Chondrocyte (in vitro differentiated cells): ENCODE measurements around the gene RNF133. TPM values are rescaled to one million over a fixed set of nuclear protein-coding genes. Genes with fewer than 3 reads are reported as not detected.
"Not testable (repeated sequence)": the region's sequence is repeated elsewhere in the genome, so short reads cannot be mapped to it uniquely, and the experiment has no call there.

ENCODE experiments used
- DNase-seq: peaks from one replicate; pipeline ENCODE4 v3.0.0; 2021; ENCODE audit warnings: mixed read lengths, low spot score
- H3K27ac Mint-ChIP-seq: one replicate; pipeline ENCODE4 v1.8.0; 2021; ENCODE audit warnings: mild to moderate bottlenecking, moderate library complexity, mixed read lengths; ENCODE audit not compliant: unreplicated experiment
- H3K27me3 Mint-ChIP-seq: 2 replicates; pipeline ENCODE4 v1.8.0; 2021; ENCODE audit warnings: low read depth, mixed read lengths
- H3K36me3 Mint-ChIP-seq: 2 replicates; pipeline ENCODE4 v1.8.0; 2021; ENCODE audit warnings: low read depth, mixed read lengths
- H3K4me1 Mint-ChIP-seq: 2 replicates; pipeline ENCODE4 v1.8.0; 2021; ENCODE audit warnings: low read depth, mild to moderate bottlenecking, mixed read lengths
- H3K4me3 Mint-ChIP-seq: one replicate; pipeline ENCODE4 v1.8.0; 2021; ENCODE audit warnings: mild to moderate bottlenecking, moderate library complexity, mixed read lengths; ENCODE audit not compliant: unreplicated experiment
- H3K9me3 Mint-ChIP-seq: 2 replicates; pipeline ENCODE4 v1.8.0; 2021; ENCODE audit warnings: low read depth, mixed read lengths
- CTCF ChIP-seq: fragments of 200-600 bp; sonication (generic); IDR thresholded peaks from 2 replicates; pipeline ENCODE4 v1.5.0; 2021; ENCODE audit warnings: antibody characterized with exemption, mild to moderate bottlenecking, moderate library complexity
- total RNA-seq: library from RNA; stranded (reverse); gene quantifications from 3 replicates; pipeline ENCODE4 v1.2.1, GENCODE V29; 2021

Gene RNF133
- total RNA-seq, 1 donor from 2014 or later, result not detected

- H3K4me3 Mint-ChIP-seq, result no peak overlapping the region
- H3K36me3 Mint-ChIP-seq, result no peaks in the 10 kb centered on the region
- no peak for TF ChIP-seq CTCF
- H3K9me3 Mint-ChIP-seq, result peaks cover 4% of the 10 kb centered on the region
- DNase-seq, result no peak
- no peak overlapping the region for H3K27ac Mint-ChIP-seq
- peaks cover 11% of the 10 kb centered on the region for H3K27me3 Mint-ChIP-seq
- H3K4me1 Mint-ChIP-seq, result no peaks in the 10 kb centered on the region
These were observed 15.9 kb downstream of the RNF133 start for GRCh38 chr7:122682815-122683550.

GRCh38 chr7:122681186-122681585 is 17.7 kb downstream of the RNF133 start:
- DNase-seq, H3K4me3 Mint-ChIP-seq, H3K9me3 Mint-ChIP-seq, H3K36me3 Mint-ChIP-seq, H3K4me1 Mint-ChIP-seq, H3K27ac Mint-ChIP-seq, H3K27me3 Mint-ChIP-seq: not testable (repeated sequence)

GRCh38 chr7:122679813-122680212 is 19.1 kb downstream of the RNF133 start:
- no peaks in the 10 kb centered on the region for H3K36me3 Mint-ChIP-seq
- DNase-seq, result no peak
- H3K9me3 Mint-ChIP-seq, result peaks cover 4% of the 10 kb centered on the region
- no peak for TF ChIP-seq CTCF
- H3K27me3 Mint-ChIP-seq, result peaks cover 8% of the 10 kb centered on the region
- H3K27ac Mint-ChIP-seq, result no peak overlapping the region
- H3K4me1 Mint-ChIP-seq, result peaks cover 4% of the 10 kb centered on the region
- no peak overlapping the region for H3K4me3 Mint-ChIP-seq

- not testable (repeated sequence) for H3K9me3 Mint-ChIP-seq, H3K36me3 Mint-ChIP-seq, H3K27ac Mint-ChIP-seq, H3K4me3 Mint-ChIP-seq, H3K4me1 Mint-ChIP-seq, DNase-seq, H3K27me3 Mint-ChIP-seq
These were observed 19.6 kb downstream of the RNF133 start for GRCh38 chr7:122679269-122679709.

GRCh38 chr7:122677149-122677548 is 21.8 kb downstream of the RNF133 start:
- no peak for TF ChIP-seq CTCF
- Mint-ChIP-seq H3K4me3 (no peak overlapping the region), H3K9me3 (peaks cover 4% of the 10 kb centered on the region), H3K27ac (no peak overlapping the region), H3K27me3 (peaks cover 3% of the 10 kb centered on the region), H3K4me1 (peaks cover 8% of the 10 kb centered on the region), H3K36me3 (no peaks in the 10 kb centered on the region)
- DNase-seq, result no peak

- no peak for DNase-seq
- Mint-ChIP-seq H3K36me3 (no peaks in the 10 kb centered on the region), H3K4me3 (no peak overlapping the region), H3K4me1 (peaks cover 8% of the 10 kb centered on the region), H3K9me3 (peaks cover 4% of the 10 kb centered on the region), H3K27ac (no peak overlapping the region), H3K27me3 (peaks cover 3% of the 10 kb centered on the region)
- TF ChIP-seq CTCF, result no peak
These were observed 22.5 kb downstream of the RNF133 start for GRCh38 chr7:122676466-122676865.
